ENCODE measurements around the gene ROBO1. TPM values are rescaled to one million over a fixed set of nuclear protein-coding genes. Genes with fewer than 3 reads are reported as not detected.

ROBO1 gene
- total RNA-seq, 6 experiments from 2014 or later = 1.1 to 7.2 (median 4.3) TPM

- intact Hi-C loops (cut with DNase I) = no loop called here
- ATAC-seq (no peak), DNase-seq (no peak)
- Histone ChIP-seq H3K9me3 (no peaks in the 10 kb centered on the region), H3K4me1 (no peaks in the 10 kb centered on the region), H3K4me3 (no peak overlapping the region), H3K27me3 (no peaks in the 10 kb centered on the region), H3K36me3 (no peaks in the 10 kb centered on the region), H3K27ac (no peak overlapping the region)
- WGBS (ENCODE audit: insufficient coverage, low coverage, low lambda C conversion rate, missing lambda C conversion rate) = 60% methylated on average over 4 of the region's 4 CpGs
- TF ChIP-seq, protein P1, sequence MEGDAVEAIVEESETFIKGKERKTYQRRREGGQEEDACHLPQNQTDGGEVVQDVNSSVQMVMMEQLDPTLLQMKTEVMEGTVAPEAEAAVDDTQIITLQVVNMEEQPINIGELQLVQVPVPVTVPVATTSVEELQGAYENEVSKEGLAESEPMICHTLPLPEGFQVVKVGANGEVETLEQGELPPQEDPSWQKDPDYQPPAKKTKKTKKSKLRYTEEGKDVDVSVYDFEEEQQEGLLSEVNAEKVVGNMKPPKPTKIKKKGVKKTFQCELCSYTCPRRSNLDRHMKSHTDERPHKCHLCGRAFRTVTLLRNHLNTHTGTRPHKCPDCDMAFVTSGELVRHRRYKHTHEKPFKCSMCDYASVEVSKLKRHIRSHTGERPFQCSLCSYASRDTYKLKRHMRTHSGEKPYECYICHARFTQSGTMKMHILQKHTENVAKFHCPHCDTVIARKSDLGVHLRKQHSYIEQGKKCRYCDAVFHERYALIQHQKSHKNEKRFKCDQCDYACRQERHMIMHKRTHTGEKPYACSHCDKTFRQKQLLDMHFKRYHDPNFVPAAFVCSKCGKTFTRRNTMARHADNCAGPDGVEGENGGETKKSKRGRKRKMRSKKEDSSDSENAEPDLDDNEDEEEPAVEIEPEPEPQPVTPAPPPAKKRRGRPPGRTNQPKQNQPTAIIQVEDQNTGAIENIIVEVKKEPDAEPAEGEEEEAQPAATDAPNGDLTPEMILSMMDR (IDR thresholded peaks at IDR 0.05) = no peak
- TF ChIP-seq POLR2A (IDR thresholded peaks at IDR 0.05) = no peak
Measured at GRCh38 chr3:79358327-79358726, 409.5 kb downstream of the ROBO1 start.

GRCh38 chr3:79354179-79354688 is 413.6 kb downstream of the ROBO1 start:
- Histone ChIP-seq H3K27me3 (no peaks in the 10 kb centered on the region), H3K4me3 (no peak overlapping the region), H3K36me3 (no peaks in the 10 kb centered on the region), H3K27ac (no peak overlapping the region), H3K9me3 (no peaks in the 10 kb centered on the region), H3K4me1 (no peaks in the 10 kb centered on the region)
- ATAC-seq = peak in 1 of 4 donors; percentile 63
- intact Hi-C loops (cut with DNase I) = no loop called here
- no peak for TF ChIP-seq POLR2A (IDR thresholded peaks at IDR 0.05)
- TF ChIP-seq, protein P1 (IDR thresholded peaks at IDR 0.05) = no peak
- WGBS (ENCODE audit: insufficient coverage, low coverage, low lambda C conversion rate, missing lambda C conversion rate) = 63% methylated on average over 3 of the region's 3 CpGs
- no peak for DNase-seq

DNA sequence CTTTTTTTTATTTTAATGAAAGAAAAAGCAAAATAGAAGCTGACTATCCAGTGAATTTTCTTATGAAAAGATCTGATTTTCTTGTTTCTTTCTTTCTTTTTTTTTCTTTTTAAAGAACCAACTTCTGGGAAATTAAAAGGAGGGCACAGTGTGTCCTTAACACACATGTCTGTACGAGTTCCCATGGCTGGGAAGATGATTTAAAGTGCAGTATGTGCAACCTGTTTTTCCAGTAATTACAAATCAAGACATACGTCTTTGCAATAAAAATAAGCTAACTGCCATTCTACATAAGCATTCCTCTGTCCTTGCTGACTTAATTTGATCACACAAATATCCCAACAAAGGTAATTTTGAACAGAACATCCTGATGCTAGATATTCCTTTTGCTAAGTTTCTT is 416.1 kb downstream of the ROBO1 start:
- no peak for TF ChIP-seq POLR2A (IDR thresholded peaks at IDR 0.05)
- TF ChIP-seq, protein P1 (IDR thresholded peaks at IDR 0.05) = no peak
- no peak for ATAC-seq
- Histone ChIP-seq H3K4me3 (no peak overlapping the region), H3K27me3 (no peaks in the 10 kb centered on the region), H3K4me1 (no peaks in the 10 kb centered on the region), H3K9me3 (no peaks in the 10 kb centered on the region), H3K36me3 (no peaks in the 10 kb centered on the region), H3K27ac (no peak overlapping the region)
- 87% methylated on average over 2 of the region's 2 CpGs for WGBS (ENCODE audit: insufficient coverage, low coverage, low lambda C conversion rate, missing lambda C conversion rate)
- DNase-seq = no peak
- intact Hi-C loops (cut with DNase I) = no loop called here

GRCh38 chr3:79344876-79345871 is 422.6 kb downstream of the ROBO1 start:
- Histone ChIP-seq H3K27ac (no peak overlapping the region), H3K4me3 (no peak overlapping the region), H3K27me3 (no peaks in the 10 kb centered on the region), H3K4me1 (no peaks in the 10 kb centered on the region), H3K9me3 (no peaks in the 10 kb centered on the region), H3K36me3 (no peaks in the 10 kb centered on the region)
- DNase-seq = no peak
- WGBS (ENCODE audit: insufficient coverage, low coverage, low lambda C conversion rate, missing lambda C conversion rate) = 24% methylated on average over 4 of the region's 4 CpGs
- intact Hi-C loops (cut with DNase I) = no loop called here
- ATAC-seq = no peak
- TF ChIP-seq POLR2A (IDR thresholded peaks at IDR 0.05) = no peak
- TF ChIP-seq, protein P1 (IDR thresholded peaks at IDR 0.05) = no peak

Data from right lobe of liver (tissue), 6 donors.